Breast epithelium (tissue), 3 donors: ENCODE measurements around the gene FKBP8.

ENCODE experiments used
- POLR2A ChIP-seq: fragments of 450-650 bp; IDR thresholded peaks from one replicate; pipeline ENCODE4 v1.6.1; 2016; ENCODE audit warnings: antibody characterized with exemption, mild to moderate bottlenecking, moderate library complexity
- POLR2AphosphoS5 ChIP-seq, 3 donors: sonication (generic); formaldehyde crosslinking; IDR thresholded peaks; one replicate each; pipeline ENCODE4 v1.6.1; 2017; ENCODE audit warnings: antibody characterized with exemption in 3 of 3
- TF ChIP-seq, protein P1 (sequence below), 3 donors: fragments of 450-650 bp; IDR thresholded peaks; one replicate each; pipeline ENCODE4 v1.5.1; 2016 to 2017; ENCODE audit warnings: antibody characterized with exemption in 3 of 3, mild to moderate bottlenecking in 3 of 3, moderate library complexity in 3 of 3

DNA sequence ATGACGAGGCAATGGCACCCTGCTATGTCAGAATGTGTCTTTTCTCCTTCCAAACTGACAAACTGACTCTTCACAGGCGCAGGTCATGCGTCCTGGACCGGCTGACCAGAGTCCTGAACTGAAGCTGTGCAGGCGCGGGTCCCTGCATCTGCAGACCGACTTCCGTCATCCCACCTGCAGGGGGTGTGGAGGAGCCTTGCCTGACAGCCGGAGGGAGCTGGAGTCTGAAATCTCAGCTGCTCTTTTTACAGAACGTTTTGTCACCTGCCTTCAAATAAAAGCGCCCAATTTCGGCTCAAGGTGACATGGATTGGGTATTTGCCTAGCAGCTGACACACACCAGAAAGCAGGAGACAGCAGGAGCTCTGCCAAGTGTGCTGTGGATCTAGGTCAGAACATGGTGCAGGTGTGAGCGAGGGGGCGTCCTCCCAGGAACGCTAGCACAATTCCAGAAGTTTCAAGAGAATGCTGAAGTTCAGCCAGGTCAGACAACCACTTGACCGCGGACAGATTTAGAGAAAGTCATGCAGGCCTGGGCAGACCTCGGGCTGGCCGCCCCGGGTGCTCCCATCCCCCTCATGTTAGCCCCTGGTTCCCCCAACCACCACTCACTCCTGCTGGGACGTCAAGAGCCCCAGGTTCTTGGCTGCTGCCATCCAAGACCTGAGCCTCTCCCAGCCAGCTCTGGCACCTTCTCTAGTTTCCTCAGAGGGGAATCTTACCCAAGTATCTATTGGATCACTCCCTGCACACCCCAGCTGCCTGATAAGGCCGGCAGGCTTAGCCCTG is 54.3 kb downstream of the FKBP8 start:
- TF ChIP-seq, protein P1, sequence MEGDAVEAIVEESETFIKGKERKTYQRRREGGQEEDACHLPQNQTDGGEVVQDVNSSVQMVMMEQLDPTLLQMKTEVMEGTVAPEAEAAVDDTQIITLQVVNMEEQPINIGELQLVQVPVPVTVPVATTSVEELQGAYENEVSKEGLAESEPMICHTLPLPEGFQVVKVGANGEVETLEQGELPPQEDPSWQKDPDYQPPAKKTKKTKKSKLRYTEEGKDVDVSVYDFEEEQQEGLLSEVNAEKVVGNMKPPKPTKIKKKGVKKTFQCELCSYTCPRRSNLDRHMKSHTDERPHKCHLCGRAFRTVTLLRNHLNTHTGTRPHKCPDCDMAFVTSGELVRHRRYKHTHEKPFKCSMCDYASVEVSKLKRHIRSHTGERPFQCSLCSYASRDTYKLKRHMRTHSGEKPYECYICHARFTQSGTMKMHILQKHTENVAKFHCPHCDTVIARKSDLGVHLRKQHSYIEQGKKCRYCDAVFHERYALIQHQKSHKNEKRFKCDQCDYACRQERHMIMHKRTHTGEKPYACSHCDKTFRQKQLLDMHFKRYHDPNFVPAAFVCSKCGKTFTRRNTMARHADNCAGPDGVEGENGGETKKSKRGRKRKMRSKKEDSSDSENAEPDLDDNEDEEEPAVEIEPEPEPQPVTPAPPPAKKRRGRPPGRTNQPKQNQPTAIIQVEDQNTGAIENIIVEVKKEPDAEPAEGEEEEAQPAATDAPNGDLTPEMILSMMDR (IDR thresholded peaks at IDR 0.05), result peak in 1 of 3 donors; percentile 13
- TF ChIP-seq POLR2A, result no peak
- no peak for TF ChIP-seq POLR2AphosphoS5 (IDR thresholded peaks at IDR 0.05)
